K562 (cell line): ENCODE measurements around the gene CUL9. TPM values are rescaled to one million over a fixed set of nuclear protein-coding genes. Genes with fewer than 3 reads are reported as not detected.
A peak's percentile ranks its signal among the peaks of the same experiment; 100 is the strongest.

ENCODE experiments used
- ARID2 ChIP-seq: fragments of 450-650 bp; IDR thresholded peaks from 2 replicates; pipeline ENCODE4 v1.6.1; 2017; ENCODE audit warnings: antibody characterized with exemption, mild to moderate bottlenecking
- ASH1L ChIP-seq: fragments of 450-650 bp; IDR thresholded peaks from 2 replicates; pipeline ENCODE4 v1.6.1; 2018; ENCODE audit warnings: borderline replicate concordance, mild to moderate bottlenecking, low read depth; ENCODE audit not compliant: partially characterized antibody
- EHMT2 ChIP-seq: fragments of 450-650 bp; IDR thresholded peaks from 2 replicates; pipeline ENCODE4 v1.6.1; 2018; ENCODE audit warnings: antibody characterized with exemption
- ERF ChIP-seq: fragments of 450-650 bp; formaldehyde crosslinking; IDR thresholded peaks from 2 replicates; pipeline ENCODE4 v1.4.0; 2020; ENCODE audit warnings: mild to moderate bottlenecking, mixed read lengths
- GATAD2B ChIP-seq: fragments of 450-650 bp; IDR thresholded peaks from 2 replicates; pipeline ENCODE4 v1.6.1; 2017; ENCODE audit warnings: mild to moderate bottlenecking, borderline replicate concordance
- KLF10 ChIP-seq: fragments of 250-450 bp; sonication (Bioruptor Pico); IDR thresholded peaks from 2 replicates; pipeline ENCODE4 v1.6.1; 2021; ENCODE audit warnings: matching md5 sums
- KLF6 ChIP-seq: fragments of 250-450 bp; sonication (Bioruptor Pico); IDR thresholded peaks from 2 replicates; pipeline ENCODE4 v1.4.0; 2020; ENCODE audit warnings: mild to moderate bottlenecking, moderate library complexity, borderline replicate concordance
- NFRKB ChIP-seq: fragments of 450-650 bp; IDR thresholded peaks from 2 replicates; pipeline ENCODE4 v1.6.1; 2016; ENCODE audit warnings: low read depth
- PHB2 ChIP-seq: fragments of 450-650 bp; IDR thresholded peaks from 2 replicates; pipeline ENCODE4 v1.6.1; 2017; ENCODE audit warnings: low read depth
- PML ChIP-seq: IDR thresholded peaks from 2 replicates; pipeline ENCODE4 v1.6.1; 2012; ENCODE audit warnings: low read length, inconsistent platforms
- POLR3A ChIP-seq: IDR thresholded peaks from 2 replicates; pipeline ENCODE4 v1.6.1; 2011; ENCODE audit warnings: borderline replicate concordance, mild to moderate bottlenecking, moderate library complexity; ENCODE audit not compliant: insufficient read length, insufficient read depth; ENCODE audit errors: extremely low read depth
- RHOXF2B ChIP-seq: fragments of 250-450 bp; sonication (Bioruptor Pico); conservative IDR thresholded peaks from 2 replicates; pipeline ENCODE4 v1.5.1; 2021
- RNF2 ChIP-seq: sonication (generic); IDR thresholded peaks from 2 replicates; pipeline ENCODE4 v1.6.1; 2016
- SAFB ChIP-seq: fragments of 200-400 bp; formaldehyde crosslinking; IDR thresholded peaks from 2 replicates; pipeline ENCODE4 v1.6.1; 2017; ENCODE audit warnings: low read depth, low read length, borderline replicate concordance
- SP2 ChIP-seq: IDR thresholded peaks from 2 replicates; pipeline ENCODE4 v1.6.1; 2011; ENCODE audit warnings: mild to moderate bottlenecking, low read depth, low read length, moderate library complexity; ENCODE audit not compliant: poor library complexity, severe bottlenecking; ENCODE audit errors: extremely low read depth
- TAF1 ChIP-seq: IDR thresholded peaks from 2 replicates; pipeline ENCODE4 v1.6.1; 2011; ENCODE audit warnings: mild to moderate bottlenecking, low read length, moderate library complexity; ENCODE audit not compliant: insufficient read depth, control insufficient read depth, severe bottlenecking; ENCODE audit errors: extremely low read depth
- XRCC5 ChIP-seq: fragments of 200-400 bp; formaldehyde crosslinking; IDR thresholded peaks from 2 replicates; pipeline ENCODE4 v1.6.1; 2017; ENCODE audit warnings: low read depth, mild to moderate bottlenecking, low read length
- ZNF146 ChIP-seq: IDR thresholded peaks from one replicate; pipeline ENCODE4 v1.6.1; 2018; ENCODE audit warnings: missing compliant biosample characterization; ENCODE audit not compliant: unreplicated experiment
- ZNF324 ChIP-seq: fragments of 250-450 bp; sonication (Bioruptor Pico); IDR thresholded peaks from 2 replicates; pipeline ENCODE4 v1.4.0; 2020; ENCODE audit warnings: mild to moderate bottlenecking
- ZNF445 ChIP-seq: fragments of 250-450 bp; sonication (Bioruptor Pico); IDR thresholded peaks from 2 replicates; pipeline ENCODE4 v1.4.0; 2020; ENCODE audit warnings: low read depth, mild to moderate bottlenecking, moderate library complexity
- polyA plus RNA-seq, 8 experiments: library from polyadenylated mRNA; depleted of rRNA in 4 of 8; stranded (reverse) in 5 of 8; unstranded in 3 of 8; fragments of >200 nt; fragmentation: Nextera tagmentation in 2 of 8; fragmentation: Illumina TruSeq in 1 of 8; extraction: Ambion mirVana in 2 of 8; extraction: Trizol in 1 of 8; gene quantifications; 2 replicates each; pipeline versions ENCODE4 v1.2.1 to v1.2.3, GENCODE V29; 2011 to 2014; ENCODE audit warnings: inconsistent platforms in 1 of 8, missing spikeins in 1 of 8
- total RNA-seq, 7 experiments: library from RNA; depleted of rRNA in 6 of 7; stranded (reverse); fragments of >200 nt in 6 of 7; fragmentation: Illumina TruSeq in 2 of 7; extraction: Trizol in 2 of 7; gene quantifications; 2 replicates each; pipeline versions ENCODE4 v1.2.1 to v1.2.3, GENCODE V29; 2011 to 2021; ENCODE audit warnings: low replicate concordance in 1 of 7
- TF ChIP-seq, protein P1 (sequence below): fragments of 200-800 bp; sonication (Bioruptor generic); IDR thresholded peaks from 2 replicates; pipeline ENCODE4 v1.6.1; 2017; ENCODE audit warnings: missing genetic modification characterization, missing compliant biosample characterization
- TF ChIP-seq, protein P2 (sequence below), 3 experiments: fragments of 200-800 bp in 1 of 3; sonication (Bioruptor generic) in 1 of 3; sonication (generic) in 1 of 3; formaldehyde crosslinking in 1 of 3; IDR thresholded peaks; 2 replicates each; pipeline versions ENCODE4 v1.6.1 to v1.8.0; 2016 to 2022; ENCODE audit warnings: mild to moderate bottlenecking in 2 of 3, missing compliant biosample characterization in 2 of 3, missing genetic modification characterization in 2 of 3, missing genetic modification reagents in 1 of 3
- TF ChIP-seq, protein P3 (sequence below): fragments of 450-650 bp; IDR thresholded peaks from 2 replicates; pipeline ENCODE4 v1.7.0; 2016; ENCODE audit warnings: borderline replicate concordance
- TF ChIP-seq, protein P4 (sequence below): fragments of 250-450 bp; sonication (Bioruptor Pico); IDR thresholded peaks from 2 replicates; pipeline ENCODE4 v1.5.0; 2021

The CUL9 gene
- total and polyA plus RNA-seq, 9 of the 15 experiments (the other 6 are each of a cell fraction or from before 2014, with no cell fraction given): 0.50 to 20.7 (median 6.6) TPM

GRCh38 chr6:43246301-43247113 lies 64.5 kb downstream of the CUL9 start (continued):
- TF ChIP-seq ZNF146 (CRISPR knock-in tag): no peak
- peak; percentile 50; the same call in 1 of the 2 replicates for TF ChIP-seq XRCC5
- no peak for TF ChIP-seq RHOXF2B (CRISPR knock-in tag)
- TF ChIP-seq SP2: no peak
- TF ChIP-seq ARID2: no peak
- TF ChIP-seq ERF (CRISPR knock-in tag): no peak
- TF ChIP-seq GATAD2B: no peak
- no peak for TF ChIP-seq NFRKB
- no peak for TF ChIP-seq ASH1L
- TF ChIP-seq TAF1: no peak
- TF ChIP-seq PML: no peak
- TF ChIP-seq PHB2: no peak
- TF ChIP-seq EHMT2: no peak
- no peak for TF ChIP-seq SAFB
- TF ChIP-seq, protein P1, sequence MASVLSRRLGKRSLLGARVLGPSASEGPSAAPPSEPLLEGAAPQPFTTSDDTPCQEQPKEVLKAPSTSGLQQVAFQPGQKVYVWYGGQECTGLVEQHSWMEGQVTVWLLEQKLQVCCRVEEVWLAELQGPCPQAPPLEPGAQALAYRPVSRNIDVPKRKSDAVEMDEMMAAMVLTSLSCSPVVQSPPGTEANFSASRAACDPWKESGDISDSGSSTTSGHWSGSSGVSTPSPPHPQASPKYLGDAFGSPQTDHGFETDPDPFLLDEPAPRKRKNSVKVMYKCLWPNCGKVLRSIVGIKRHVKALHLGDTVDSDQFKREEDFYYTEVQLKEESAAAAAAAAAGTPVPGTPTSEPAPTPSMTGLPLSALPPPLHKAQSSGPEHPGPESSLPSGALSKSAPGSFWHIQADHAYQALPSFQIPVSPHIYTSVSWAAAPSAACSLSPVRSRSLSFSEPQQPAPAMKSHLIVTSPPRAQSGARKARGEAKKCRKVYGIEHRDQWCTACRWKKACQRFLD (CRISPR knock-in tag): no peak
- TF ChIP-seq ZNF445 (CRISPR knock-in tag): no peak
- TF ChIP-seq, protein P2, sequence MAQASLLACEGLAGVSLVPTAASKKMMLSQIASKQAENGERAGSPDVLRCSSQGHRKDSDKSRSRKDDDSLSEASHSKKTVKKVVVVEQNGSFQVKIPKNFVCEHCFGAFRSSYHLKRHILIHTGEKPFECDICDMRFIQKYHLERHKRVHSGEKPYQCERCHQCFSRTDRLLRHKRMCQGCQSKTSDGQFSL (CRISPR knock-in tag; IDR thresholded peaks at IDR 0.05): no peak
- TF ChIP-seq, protein P2 (tag; IDR thresholded peaks at IDR 0.05): no peak
- no peak for TF ChIP-seq KLF10 (CRISPR knock-in tag)
- TF ChIP-seq, protein P3, sequence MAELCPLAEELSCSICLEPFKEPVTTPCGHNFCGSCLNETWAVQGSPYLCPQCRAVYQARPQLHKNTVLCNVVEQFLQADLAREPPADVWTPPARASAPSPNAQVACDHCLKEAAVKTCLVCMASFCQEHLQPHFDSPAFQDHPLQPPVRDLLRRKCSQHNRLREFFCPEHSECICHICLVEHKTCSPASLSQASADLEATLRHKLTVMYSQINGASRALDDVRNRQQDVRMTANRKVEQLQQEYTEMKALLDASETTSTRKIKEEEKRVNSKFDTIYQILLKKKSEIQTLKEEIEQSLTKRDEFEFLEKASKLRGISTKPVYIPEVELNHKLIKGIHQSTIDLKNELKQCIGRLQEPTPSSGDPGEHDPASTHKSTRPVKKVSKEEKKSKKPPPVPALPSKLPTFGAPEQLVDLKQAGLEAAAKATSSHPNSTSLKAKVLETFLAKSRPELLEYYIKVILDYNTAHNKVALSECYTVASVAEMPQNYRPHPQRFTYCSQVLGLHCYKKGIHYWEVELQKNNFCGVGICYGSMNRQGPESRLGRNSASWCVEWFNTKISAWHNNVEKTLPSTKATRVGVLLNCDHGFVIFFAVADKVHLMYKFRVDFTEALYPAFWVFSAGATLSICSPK: no peak
- no peak for TF ChIP-seq ZNF324
- 0 out of 2 replicates have a peak, but pooled peaks have one; percentile 38 for TF ChIP-seq RNF2
- no peak for TF ChIP-seq KLF6 (CRISPR knock-in tag)
- TF ChIP-seq POLR3A: no peak
- TF ChIP-seq, protein P4, sequence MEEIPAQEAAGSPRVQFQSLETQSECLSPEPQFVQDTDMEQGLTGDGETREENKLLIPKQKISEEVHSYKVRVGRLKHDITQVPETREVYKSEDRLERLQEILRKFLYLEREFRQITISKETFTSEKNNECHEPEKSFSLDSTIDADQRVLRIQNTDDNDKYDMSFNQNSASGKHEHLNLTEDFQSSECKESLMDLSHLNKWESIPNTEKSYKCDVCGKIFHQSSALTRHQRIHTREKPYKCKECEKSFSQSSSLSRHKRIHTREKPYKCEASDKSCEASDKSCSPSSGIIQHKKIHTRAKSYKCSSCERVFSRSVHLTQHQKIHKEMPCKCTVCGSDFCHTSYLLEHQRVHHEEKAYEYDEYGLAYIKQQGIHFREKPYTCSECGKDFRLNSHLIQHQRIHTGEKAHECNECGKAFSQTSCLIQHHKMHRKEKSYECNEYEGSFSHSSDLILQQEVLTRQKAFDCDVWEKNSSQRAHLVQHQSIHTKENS: no peak
